OCI-LY1 (cell line): ENCODE results near the gene MRPS6.

Experiments
- CTCF ChIP-seq: fragments of 200-600 bp; sonication (generic), shearing (Covaris generic); IDR thresholded peaks from 2 replicates; pipeline ENCODE4 v1.5.1; 2017; ENCODE audit warnings: mild to moderate bottlenecking, antibody characterized with exemption, low read length, moderate library complexity, mixed read lengths
- EZH2 ChIP-seq: fragments of 200-600 bp; sonication (generic), shearing (Covaris generic); IDR thresholded peaks from 2 replicates; pipeline ENCODE4 v1.8.0; 2017; ENCODE audit warnings: borderline replicate concordance, mixed run types, mild to moderate bottlenecking, antibody characterized with exemption, low read length, moderate library complexity, mixed read lengths

DNA sequence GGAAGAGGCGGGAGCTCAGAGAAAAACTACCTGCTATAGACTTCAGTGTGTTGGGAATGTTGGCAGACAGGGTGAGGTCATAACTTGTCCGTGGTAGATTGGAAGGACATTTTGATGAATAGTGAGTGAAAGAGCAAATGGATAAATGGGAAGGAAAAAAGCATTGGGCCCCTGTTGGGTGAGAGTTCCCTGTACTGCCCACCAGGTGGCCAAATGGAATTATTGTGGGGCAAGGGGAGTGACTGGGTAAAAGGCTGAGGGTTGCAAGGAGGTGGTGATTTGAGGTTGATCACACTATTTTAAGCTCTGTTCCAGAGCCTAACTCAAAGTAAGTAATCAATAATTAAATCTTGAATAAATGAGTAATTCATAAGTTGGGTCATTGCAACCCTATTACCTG is 60.4 kb downstream of the MRPS6 start:
- TF ChIP-seq CTCF: 0 out of 2 replicates have a peak, but pooled peaks have one; percentile 18
- no peak for TF ChIP-seq EZH2
